GM23248 (cell line): ENCODE measurements around the gene NRN1L. TPM values are rescaled to one million over a fixed set of nuclear protein-coding genes. Genes with fewer than 3 reads are reported as not detected.

Source experiments
- DNase-seq: peaks from one replicate; pipeline ENCODE4 v3.0.0-alpha.2; 2015
- H2AFZ ChIP-seq: fragments of 200-600 bp; sonication (generic); 2 replicates; pipeline ENCODE4 v1.6.1; 2016; ENCODE audit warnings: antibody characterized with exemption
- H3F3A ChIP-seq: fragments of 200-600 bp; sonication (generic); 2 replicates; pipeline ENCODE4 v1.6.1; 2016; ENCODE audit warnings: mild to moderate bottlenecking, antibody characterized with exemption, mixed run types; ENCODE audit not compliant: insufficient read depth
- H3K27ac ChIP-seq: fragments of 200-600 bp; sonication (generic); 2 replicates; pipeline ENCODE4 v1.5.1; 2016; ENCODE audit warnings: mild to moderate bottlenecking
- H3K27me3 ChIP-seq: fragments of 200-600 bp; sonication (generic); replicated peaks from 2 replicates; pipeline ENCODE4 v1.6.1; 2016; ENCODE audit warnings: mild to moderate bottlenecking; ENCODE audit not compliant: insufficient read depth
- H3K36me3 ChIP-seq: fragments of 200-600 bp; sonication (generic); 2 replicates; pipeline ENCODE4 v1.6.1; 2016; ENCODE audit warnings: low read depth, mild to moderate bottlenecking
- H3K4me1 ChIP-seq: fragments of 200-600 bp; sonication (generic); 2 replicates; pipeline ENCODE4 v1.6.1; 2016; ENCODE audit warnings: mild to moderate bottlenecking; ENCODE audit not compliant: insufficient read depth
- H3K4me2 ChIP-seq: fragments of 200-600 bp; sonication (generic); one replicate; pipeline ENCODE4 v1.6.1; 2016; ENCODE audit warnings: mild to moderate bottlenecking; ENCODE audit not compliant: unreplicated experiment
- H3K4me3 ChIP-seq: fragments of 200-600 bp; sonication (generic); 2 replicates; pipeline ENCODE4 v1.5.1; 2016; ENCODE audit warnings: mild to moderate bottlenecking
- H3K79me2 ChIP-seq: fragments of 200-600 bp; sonication (generic); 2 replicates; pipeline ENCODE4 v1.6.1; 2016; ENCODE audit warnings: mild to moderate bottlenecking; ENCODE audit not compliant: insufficient read depth
- H3K9ac ChIP-seq: fragments of 200-600 bp; sonication (generic); 2 replicates; pipeline ENCODE4 v1.6.1; 2016; ENCODE audit warnings: mild to moderate bottlenecking
- H3K9me2 ChIP-seq: fragments of 200-600 bp; sonication (generic); 2 replicates; pipeline ENCODE4 v1.6.1; 2016; ENCODE audit warnings: mixed run types, mild to moderate bottlenecking, moderate library complexity; ENCODE audit not compliant: insufficient read depth
- H3K9me3 ChIP-seq: fragments of 200-600 bp; sonication (generic); one replicate; pipeline ENCODE4 v1.6.1; 2017; ENCODE audit warnings: low read depth
- H4K20me1 ChIP-seq: fragments of 200-600 bp; sonication (generic); 2 replicates; pipeline ENCODE4 v1.6.0; 2016; ENCODE audit not compliant: insufficient read depth
- EZH2 ChIP-seq: fragments of 200-600 bp; sonication (generic); IDR thresholded peaks from 2 replicates; pipeline ENCODE4 v1.6.1; 2018; ENCODE audit warnings: antibody characterized with exemption, mild to moderate bottlenecking; ENCODE audit not compliant: insufficient read depth, poor library complexity, severe bottlenecking
- EZH2phosphoT487 ChIP-seq: fragments of 200-600 bp; sonication (generic); IDR thresholded peaks from 2 replicates; pipeline ENCODE4 v1.6.1; 2018; ENCODE audit warnings: antibody characterized with exemption, moderate library complexity, mild to moderate bottlenecking, low read depth; ENCODE audit not compliant: insufficient read depth
- WGBS, 2 experiments: methylation state at CpG; one replicate each; pipeline ENCODE4 v1.1.6; 2015 to 2017; ENCODE audit warnings: low lambda C conversion rate in 2 of 2, low coverage in 1 of 2; ENCODE audit errors: missing lambda C conversion rate in 2 of 2; 5-methylcytosine and 5-hydroxymethylcytosine counted together
- in situ Hi-C: fragments of 300-500 bp; cut with MboI; formaldehyde crosslinking; loops from 2 replicates; pipeline ENCODE4 v1.15.0; 2020
- polyA plus RNA-seq: library from polyadenylated mRNA; unstranded; fragments of >200 nt; fragmentation: Nextera tagmentation; extraction: Ambion mirVana; gene quantifications from 2 replicates; pipeline ENCODE4 v1.2.1, GENCODE V29; 2016
- total RNA-seq: library from RNA; depleted of rRNA; stranded (reverse); fragments of >200 nt; shearing (Covaris generic); gene quantifications from 2 replicates; pipeline ENCODE4 v1.2.3, GENCODE V29; 2014

The NRN1L gene
- total and polyA plus RNA-seq, 2 experiments from 2014 or later = not detected

- H3K79me2 ChIP-seq = peaks cover 70% of the 10 kb centered on the region
- H3K27me3 ChIP-seq = no peaks in the 10 kb centered on the region
- peaks cover 16% of the 10 kb centered on the region; the same call in 1 of the 2 replicates for H4K20me1 ChIP-seq
- peak overlapping the region; percentile 21 for H3K9ac ChIP-seq
- H3K27ac ChIP-seq = peak overlapping the region; percentile 68
- 20 to 22% methylated on average over 6 of the region's 6 CpGs for WGBS, 2 experiments
- TF ChIP-seq EZH2 = no peak
- TF ChIP-seq EZH2phosphoT487 = no peak
- H3K9me2 ChIP-seq = no peaks in the 10 kb centered on the region
- H3K4me2 ChIP-seq = peak overlapping the region; percentile 42
- H3K9me3 ChIP-seq = no peaks in the 10 kb centered on the region
- H3F3A ChIP-seq = peaks cover 29% of the 10 kb centered on the region
- in situ Hi-C loops = no loop called here
- H3K36me3 ChIP-seq = no peaks in the 10 kb centered on the region
- H2AFZ ChIP-seq = no peak overlapping the region
- H3K4me3 ChIP-seq = no peak overlapping the region
- peak; percentile 52 for DNase-seq
- H3K4me1 ChIP-seq = peaks cover 15% of the 10 kb centered on the region
Observed at GRCh38 chr16:67917140-67917851, 32.6 kb downstream of the NRN1L start.

GRCh38 chr16:67917852-67918236 lies 33.2 kb downstream of the NRN1L start:
- Histone ChIP-seq H4K20me1 (peaks cover 16% of the 10 kb centered on the region; the same call in 1 of the 2 replicates), H3K9me2 (no peaks in the 10 kb centered on the region), H3K36me3 (no peaks in the 10 kb centered on the region), H3F3A (peaks cover 29% of the 10 kb centered on the region), H3K4me2 (peak overlapping the region; percentile 42), H3K9me3 (no peaks in the 10 kb centered on the region), H3K27ac (peak overlapping the region; percentile 68), H3K79me2 (peaks cover 70% of the 10 kb centered on the region), H3K4me3 (no peak overlapping the region), H3K9ac (peak overlapping the region; percentile 21), H3K27me3 (no peaks in the 10 kb centered on the region), H3K4me1 (peaks cover 15% of the 10 kb centered on the region), H2AFZ (no peak overlapping the region)
- in situ Hi-C loops = no loop called here
- 28 to 31% methylated on average over 4 of the region's 4 CpGs for WGBS, 2 experiments
- DNase-seq = peak; percentile 97
- no peak for TF ChIP-seq EZH2phosphoT487
- TF ChIP-seq EZH2 = no peak

- Histone ChIP-seq H3K27me3 (no peaks in the 10 kb centered on the region), H3F3A (peaks cover 29% of the 10 kb centered on the region), H3K27ac (no peak overlapping the region), H3K4me2 (no peak overlapping the region), H3K36me3 (no peaks in the 10 kb centered on the region), H3K79me2 (peaks cover 60% of the 10 kb centered on the region), H3K9me2 (no peaks in the 10 kb centered on the region), H3K9me3 (no peaks in the 10 kb centered on the region), H3K4me3 (no peak overlapping the region), H4K20me1 (peaks cover 16% of the 10 kb centered on the region; the same call in 1 of the 2 replicates), H3K4me1 (peaks cover 15% of the 10 kb centered on the region), H3K9ac (no peak overlapping the region), H2AFZ (no peak overlapping the region)
- TF ChIP-seq EZH2phosphoT487 = no peak
- no peak for TF ChIP-seq EZH2
- 51 to 56% methylated on average over 6 of the region's 6 CpGs for WGBS, 2 experiments
- DNase-seq = peak; percentile 52
- in situ Hi-C loops = loop anchor here (10.0 kb wide), 1 partner anchor 105 kb away; no protein-coding TSS in a partner anchor
Observed at GRCh38 chr16:67919622-67920221, 35.0 kb downstream of the NRN1L start.

GRCh38 chr16:67922221-67922620 lies 37.5 kb downstream of the NRN1L start:
- no peaks in the 10 kb centered on the region for H3K9me3 ChIP-seq
- no peak overlapping the region for H2AFZ ChIP-seq
- no peak overlapping the region for H3K9ac ChIP-seq
- no peaks in the 10 kb centered on the region for H3K27me3 ChIP-seq
- peaks cover 16% of the 10 kb centered on the region; the same call in 1 of the 2 replicates for H4K20me1 ChIP-seq
- no peak for TF ChIP-seq EZH2
- TF ChIP-seq EZH2phosphoT487 = no peak
- peaks cover 12% of the 10 kb centered on the region for H3F3A ChIP-seq
- no peak overlapping the region for H3K27ac ChIP-seq
- H3K4me1 ChIP-seq = peaks cover 11% of the 10 kb centered on the region
- H3K4me2 ChIP-seq = no peak overlapping the region
- peaks cover 51% of the 10 kb centered on the region for H3K79me2 ChIP-seq
- in situ Hi-C loops = loop anchor here (10.0 kb wide), 1 partner anchor 107 kb away; no protein-coding TSS in a partner anchor
- H3K4me3 ChIP-seq = no peak overlapping the region
- no peaks in the 10 kb centered on the region for H3K9me2 ChIP-seq
- no peaks in the 10 kb centered on the region for H3K36me3 ChIP-seq
- DNase-seq = no peak
- 86 to 91% methylated on average over 5 of the region's 5 CpGs for WGBS, 2 experiments
